Measurements from ENCODE around the gene COX5B.

DNA sequence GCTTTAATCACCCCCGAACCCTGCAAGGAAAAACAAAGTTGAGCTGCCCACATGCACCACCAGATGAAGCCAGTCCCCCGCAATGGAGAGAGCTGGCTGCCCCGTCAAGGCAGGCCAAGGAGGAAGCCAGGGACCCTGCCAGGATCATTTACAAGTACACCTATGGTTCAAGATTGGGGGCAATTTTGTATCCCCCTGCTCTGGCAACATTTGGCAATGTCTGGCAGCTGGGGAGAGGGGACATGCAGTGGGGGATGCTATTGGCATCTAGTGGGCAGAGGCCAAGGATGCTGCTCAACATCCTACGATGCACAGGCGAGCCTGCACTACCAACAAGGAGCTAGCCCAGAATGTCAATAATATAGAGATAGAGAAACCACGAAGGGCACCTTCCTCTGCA is 16.1 kb downstream of the COX5B start:
- TF ChIP-seq, protein P1, sequence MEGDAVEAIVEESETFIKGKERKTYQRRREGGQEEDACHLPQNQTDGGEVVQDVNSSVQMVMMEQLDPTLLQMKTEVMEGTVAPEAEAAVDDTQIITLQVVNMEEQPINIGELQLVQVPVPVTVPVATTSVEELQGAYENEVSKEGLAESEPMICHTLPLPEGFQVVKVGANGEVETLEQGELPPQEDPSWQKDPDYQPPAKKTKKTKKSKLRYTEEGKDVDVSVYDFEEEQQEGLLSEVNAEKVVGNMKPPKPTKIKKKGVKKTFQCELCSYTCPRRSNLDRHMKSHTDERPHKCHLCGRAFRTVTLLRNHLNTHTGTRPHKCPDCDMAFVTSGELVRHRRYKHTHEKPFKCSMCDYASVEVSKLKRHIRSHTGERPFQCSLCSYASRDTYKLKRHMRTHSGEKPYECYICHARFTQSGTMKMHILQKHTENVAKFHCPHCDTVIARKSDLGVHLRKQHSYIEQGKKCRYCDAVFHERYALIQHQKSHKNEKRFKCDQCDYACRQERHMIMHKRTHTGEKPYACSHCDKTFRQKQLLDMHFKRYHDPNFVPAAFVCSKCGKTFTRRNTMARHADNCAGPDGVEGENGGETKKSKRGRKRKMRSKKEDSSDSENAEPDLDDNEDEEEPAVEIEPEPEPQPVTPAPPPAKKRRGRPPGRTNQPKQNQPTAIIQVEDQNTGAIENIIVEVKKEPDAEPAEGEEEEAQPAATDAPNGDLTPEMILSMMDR (IDR thresholded peaks at IDR 0.05; ENCODE audit: poor library complexity, severe bottlenecking): no peak
- TF ChIP-seq EP300 (conservative IDR thresholded peaks at IDR 0.05; ENCODE audit: poor library complexity, severe bottlenecking): no peak
- TF ChIP-seq POLR2AphosphoS5 (IDR thresholded peaks at IDR 0.05): no peak
- TF ChIP-seq SMC3 (conservative IDR thresholded peaks at IDR 0.05; ENCODE audit: poor library complexity): no peak
- TF ChIP-seq RAD21 (conservative IDR thresholded peaks at IDR 0.05): no peak
